HG03097 (cell line): ENCODE data around the gene SIKE1.
"Not testable (repeated sequence)": the region's sequence is repeated elsewhere in the genome, so short reads cannot be mapped to it uniquely, and the experiment has no call there.

Experiments
- ATAC-seq: cut with Tn5 transposase; IDR thresholded peaks from one replicate; pipeline ENCODE4 v1.9.1; 2021; ENCODE audit not compliant: unreplicated experiment, low FRiP score

The SIKE1 gene

DNA sequence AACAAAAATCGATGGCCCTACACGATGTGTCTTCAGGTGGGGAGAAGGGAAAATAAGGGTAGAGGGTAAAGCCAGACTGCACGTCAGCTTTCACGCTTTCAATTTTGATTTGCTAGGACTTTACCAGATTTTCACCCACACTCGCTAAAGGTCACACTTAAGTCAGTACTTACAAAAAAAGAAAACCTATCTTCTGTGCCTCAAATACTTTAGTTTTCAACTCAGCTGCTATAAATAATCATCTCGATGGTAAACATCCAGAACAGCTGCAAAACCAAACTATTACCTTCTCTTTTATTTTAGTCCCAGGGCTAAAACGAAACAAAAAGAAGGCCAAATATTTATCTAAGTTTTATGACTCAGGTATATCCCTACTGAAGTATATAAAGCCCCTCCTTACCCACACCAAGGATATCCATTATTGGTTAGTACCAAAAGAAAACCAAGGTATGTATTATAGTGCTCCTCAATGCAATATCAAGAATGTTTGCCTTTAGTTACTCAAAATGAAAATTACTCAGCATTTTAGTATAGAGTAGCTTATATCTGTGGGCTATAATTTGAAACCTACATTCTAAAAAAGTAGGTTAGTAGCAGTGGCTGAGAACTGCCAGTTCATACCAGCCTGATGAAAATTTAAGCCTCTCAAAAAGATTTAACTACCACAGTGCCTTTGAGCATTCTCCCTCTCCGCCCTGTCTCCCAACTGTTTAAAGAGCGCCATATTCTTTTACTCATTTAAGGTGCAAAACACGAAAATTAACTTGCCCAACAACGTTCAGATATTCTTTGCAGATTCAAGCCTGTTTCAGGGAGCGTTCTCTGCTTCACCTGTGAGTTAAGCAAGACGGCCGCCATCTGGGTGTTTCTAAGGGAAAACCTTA is 24.2 kb downstream of the SIKE1 start:
- ATAC-seq = no peak

GRCh38 chr1:114755006-114755931 is 25.2 kb downstream of the SIKE1 start:
- ATAC-seq = no peak

- not testable (repeated sequence) for ATAC-seq
These were observed 26.8 kb downstream of the SIKE1 start for GRCh38 chr1:114753702-114754101.

- no peak for ATAC-seq
These were observed 27.3 kb downstream of the SIKE1 start for GRCh38 chr1:114753143-114753542.

DNA sequence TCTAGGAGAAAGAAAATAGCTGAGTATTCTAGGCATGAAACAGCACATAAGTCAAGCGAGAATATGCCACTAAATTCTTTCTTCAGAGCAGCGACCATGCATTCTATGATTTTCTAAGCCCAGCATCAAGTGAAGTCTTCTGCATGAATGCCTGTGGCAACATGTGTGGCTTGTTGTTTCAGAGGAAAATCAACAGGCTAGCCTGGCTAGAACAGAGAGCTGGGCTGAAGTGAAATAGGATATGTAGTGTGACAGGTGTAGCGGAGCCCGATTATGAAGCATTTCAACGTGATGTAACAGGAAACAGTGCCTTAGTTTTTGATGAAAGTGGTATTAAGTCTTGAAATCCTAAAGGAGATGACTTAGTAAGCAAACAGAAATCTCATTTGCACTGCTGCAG is 29.7 kb downstream of the SIKE1 start:
- ATAC-seq = no peak

DNA sequence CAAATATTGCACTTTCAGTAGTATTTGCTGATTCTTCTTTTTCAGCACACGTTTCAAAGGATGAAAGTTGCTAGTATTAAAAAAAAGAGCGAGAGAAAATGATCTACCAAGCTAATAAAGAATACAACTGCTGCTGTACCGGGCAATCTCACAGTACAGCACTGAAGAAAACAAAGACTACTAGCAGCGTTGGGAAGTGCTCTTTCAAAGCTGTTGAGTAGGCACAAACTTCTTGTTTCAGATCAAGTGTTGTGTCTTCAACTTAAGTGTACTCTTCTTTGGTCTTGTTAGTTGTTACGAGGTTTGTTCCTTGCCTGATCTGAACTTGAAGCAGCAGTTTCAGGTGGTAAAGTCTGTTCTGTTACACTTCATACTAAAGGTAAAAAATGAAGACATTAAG is 30.6 kb downstream of the SIKE1 start:
- no peak for ATAC-seq

- ATAC-seq = no peak
These were observed 33.9 kb downstream of the SIKE1 start for GRCh38 chr1:114746450-114747121.

GRCh38 chr1:114745291-114745690 is 35.2 kb downstream of the SIKE1 start:
- no peak for ATAC-seq

- no peak for ATAC-seq
These were observed 38.3 kb downstream of the SIKE1 start for GRCh38 chr1:114741963-114742746.

- ATAC-seq = no peak
These were observed 40.2 kb downstream of the SIKE1 start for GRCh38 chr1:114740331-114740730.

- ATAC-seq = no peak
These were observed 43.1 kb downstream of the SIKE1 start for GRCh38 chr1:114737314-114737849.

GRCh38 chr1:114735479-114735878 is 45.0 kb downstream of the SIKE1 start:
- ATAC-seq = no peak

GRCh38 chr1:114729782-114730181 is 50.7 kb downstream of the SIKE1 start:
- no peak for ATAC-seq

DNA sequence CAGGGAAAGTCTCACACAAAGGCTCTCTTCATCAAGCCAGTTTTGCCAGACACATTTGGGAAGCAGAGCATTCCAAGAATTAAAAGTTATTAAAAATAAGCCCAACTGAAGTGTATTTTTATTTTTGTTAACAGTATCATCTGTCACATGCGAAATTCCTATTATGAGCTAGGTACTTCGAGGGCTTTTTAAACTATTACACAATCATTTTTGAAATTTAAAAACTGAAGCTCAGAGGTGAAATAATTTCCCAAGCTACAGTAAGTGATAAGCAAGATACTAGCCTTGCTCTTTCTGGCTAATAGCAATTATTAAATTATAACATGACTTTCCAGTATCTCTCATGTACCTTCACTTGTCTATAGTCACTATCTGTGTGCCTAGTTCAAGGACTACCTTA is 51.9 kb downstream of the SIKE1 start:
- no peak for ATAC-seq

- ATAC-seq = no peak
These were observed 55.3 kb downstream of the SIKE1 start for GRCh38 chr1:114725230-114725629.

DNA sequence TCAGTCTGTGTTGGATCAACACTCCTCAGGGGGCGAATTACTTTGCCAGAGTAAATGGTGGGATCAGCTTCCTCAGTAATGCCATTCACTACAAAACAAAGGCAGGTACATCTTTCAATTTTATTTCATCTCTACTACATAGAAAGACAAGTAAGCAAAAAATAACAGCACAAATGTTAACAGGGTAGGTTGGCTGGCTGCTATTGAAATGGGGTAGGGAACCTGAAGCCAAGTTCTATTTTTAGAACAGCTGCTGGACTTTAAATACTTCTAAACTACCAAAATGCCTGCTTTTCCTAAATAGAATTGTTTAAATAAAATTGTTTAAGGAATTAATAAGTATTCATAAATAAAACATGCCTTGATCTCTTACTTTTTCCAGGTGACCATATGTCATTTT is 56.6 kb downstream of the SIKE1 start:
- no peak for ATAC-seq

DNA sequence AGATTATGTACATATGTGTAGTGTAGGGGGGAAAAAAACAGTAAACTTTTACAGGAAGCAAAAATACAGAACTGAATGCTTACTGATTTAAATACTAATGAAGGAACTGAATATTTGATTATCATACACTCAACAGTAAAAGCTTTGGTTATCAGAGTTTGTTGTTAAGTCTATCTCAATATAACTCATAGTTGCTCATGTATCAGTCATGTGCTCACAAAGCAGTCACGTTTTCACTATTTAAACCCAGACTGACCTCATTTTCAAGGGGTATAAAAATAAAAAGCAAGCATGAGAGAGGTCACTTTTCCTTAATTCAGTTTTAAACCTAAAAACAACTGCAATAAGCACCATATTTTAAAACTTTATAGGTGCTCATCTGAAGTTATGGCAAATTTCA is 57.0 kb downstream of the SIKE1 start:
- no peak for ATAC-seq

DNA sequence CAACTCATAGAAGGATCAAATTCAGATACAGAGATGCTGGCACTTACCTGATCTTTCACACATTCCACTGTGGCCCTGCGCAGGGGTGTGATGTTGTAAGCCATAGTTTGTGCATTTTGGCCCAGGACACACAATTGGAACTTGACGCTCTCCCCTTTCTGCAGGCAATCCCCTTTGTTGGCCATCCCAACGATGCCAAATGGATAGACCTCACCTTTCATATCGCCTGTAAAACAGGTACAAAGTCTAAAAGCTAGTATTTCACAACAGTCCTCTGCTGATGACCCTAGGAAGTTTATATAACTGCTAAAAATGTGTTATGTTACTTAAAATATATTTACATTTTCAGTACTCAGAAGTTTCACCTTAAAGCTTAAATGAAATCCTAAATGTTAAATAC is 60.0 kb downstream of the SIKE1 start:
- no peak for ATAC-seq
